Right atrium auricular region (tissue), 2 donors: ENCODE results near the gene SGCA. TPM values are rescaled to one million over a fixed set of nuclear protein-coding genes. Genes with fewer than 3 reads are reported as not detected.

Source experiments
- DNase-seq: peaks from one replicate; pipeline ENCODE4 v3.0.0-alpha.2; 2019; ENCODE audit warnings: low spot score
- H3K27ac ChIP-seq, 2 donors: fragments of 200-600 bp; sonication (generic); 1 replicate in 1 of 2; 2 replicates in 1 of 2; pipeline ENCODE4 v1.5.1; 2016 to 2019
- H3K27me3 ChIP-seq, 2 donors: fragments of 200-600 bp; sonication (generic); one replicate each; pipeline versions ENCODE4 v1.5.1 to v1.6.0; 2017 to 2019
- H3K36me3 ChIP-seq: fragments of 200-600 bp; sonication (generic); one replicate; pipeline ENCODE4 v1.5.1; 2016
- H3K4me1 ChIP-seq, 2 donors: fragments of 200-600 bp; sonication (generic); one replicate each; pipeline versions ENCODE4 v1.5.1 to v1.6.0; 2017 to 2019
- H3K4me3 ChIP-seq, 2 donors: fragments of 200-600 bp; sonication (generic); 1 replicate in 1 of 2; 2 replicates in 1 of 2; pipeline ENCODE4 v1.5.1; 2017 to 2019; ENCODE audit warnings: mild to moderate bottlenecking in 1 of 2, moderate library complexity in 1 of 2
- H3K9me3 ChIP-seq, 2 donors: fragments of 200-600 bp; sonication (generic); one replicate each; pipeline ENCODE4 v1.5.1; 2019
- CTCF ChIP-seq, 2 donors: fragments of 200-600 bp; sonication (generic); IDR thresholded peaks; one replicate each; pipeline ENCODE4 v1.5.1; 2019; ENCODE audit warnings: antibody characterized with exemption in 2 of 2
- total RNA-seq, 2 donors: library from RNA; depleted of rRNA; stranded (reverse); fragments of >200 nt; gene quantifications; one replicate each; pipeline ENCODE4 v1.1.0, GENCODE V29; 2016

The SGCA gene
- total RNA-seq, 2 donors from 2014 or later, result 120 to 207 TPM

DNA sequence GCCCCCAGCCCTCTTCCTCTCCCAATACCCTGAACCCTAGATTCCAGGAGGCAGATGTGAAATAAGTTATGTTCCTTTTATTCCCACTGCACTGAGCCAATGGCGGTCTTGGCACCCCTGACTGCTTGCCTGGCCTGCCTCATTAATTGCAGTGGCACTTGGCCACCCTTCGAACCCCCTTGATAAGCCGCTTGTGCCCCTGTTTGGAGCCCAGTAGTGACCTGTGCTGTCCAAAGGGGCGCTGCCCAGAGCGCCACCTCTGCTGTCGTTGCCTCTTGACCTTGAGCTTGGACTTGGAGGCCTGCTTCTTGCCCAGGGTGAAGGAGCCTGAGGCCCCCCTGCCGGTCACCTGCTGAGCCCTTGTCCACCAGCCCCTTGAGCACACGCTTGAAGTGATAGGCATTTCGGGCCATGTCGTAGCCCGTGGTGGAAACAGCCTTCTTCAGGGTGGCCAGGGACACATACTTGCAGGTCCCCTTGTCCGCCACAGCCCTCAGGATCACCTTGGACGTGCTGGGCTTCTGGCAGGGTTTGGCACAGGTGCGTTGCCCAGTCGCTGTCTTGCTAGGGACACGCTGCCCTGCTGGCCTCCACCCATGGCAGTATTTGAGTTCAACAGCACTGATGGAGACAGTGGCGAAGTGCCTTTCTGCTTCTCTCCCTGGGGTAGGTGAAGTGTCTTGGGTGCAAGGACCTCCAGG lies 5.7 kb downstream of the SGCA start:
- Histone ChIP-seq H3K27ac (peak overlapping the region; percentile 74 to 90), H3K36me3 (no peaks in the 10 kb centered on the region), H3K4me1 (peaks cover 0 to 61% of the 10 kb centered on the region in 2 donors), H3K4me3 (no peak overlapping the region), H3K9me3 (no peaks in the 10 kb centered on the region), H3K27me3 (no peaks in the 10 kb centered on the region)
- no peak for TF ChIP-seq CTCF (IDR thresholded peaks at IDR 0.05)
- DNase-seq, result no peak

DNA sequence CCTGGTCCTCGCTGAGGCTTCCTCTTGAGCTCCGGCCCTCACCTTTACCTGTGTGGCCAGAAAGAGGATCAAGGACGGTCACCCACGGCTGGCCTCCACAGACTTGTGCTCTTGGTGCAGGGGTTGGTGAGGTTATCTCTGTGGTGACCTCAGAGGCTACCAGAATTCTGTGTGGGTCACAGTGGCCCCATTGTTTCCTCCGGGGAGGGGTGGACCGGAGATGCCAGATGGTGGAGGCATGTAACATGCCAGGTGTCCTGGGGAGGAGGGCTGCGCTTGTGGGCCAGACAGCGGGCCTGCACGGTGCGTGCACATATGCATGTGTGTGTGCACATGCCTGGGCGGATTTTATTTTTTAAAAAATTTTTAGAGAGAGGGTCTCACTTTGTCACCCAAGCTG lies 6.3 kb downstream of the SGCA start:
- Histone ChIP-seq H3K9me3 (no peaks in the 10 kb centered on the region), H3K4me3 (no peak overlapping the region), H3K27me3 (no peaks in the 10 kb centered on the region), H3K4me1 (peaks cover 0 to 64% of the 10 kb centered on the region in 2 donors), H3K36me3 (no peaks in the 10 kb centered on the region), H3K27ac (peak overlapping the region; percentile 74 to 90)
- TF ChIP-seq CTCF (IDR thresholded peaks at IDR 0.05), result no peak
- no peak for DNase-seq

- Histone ChIP-seq H3K9me3 (no peaks in the 10 kb centered on the region), H3K4me1 (peaks cover 0 to 64% of the 10 kb centered on the region in 2 donors), H3K4me3 (no peak overlapping the region), H3K27me3 (no peaks in the 10 kb centered on the region), H3K36me3 (no peaks in the 10 kb centered on the region), H3K27ac (peak overlapping the region; percentile 82 to 84)
- no peak for DNase-seq
- no peak for TF ChIP-seq CTCF (IDR thresholded peaks at IDR 0.05)
These were observed 7.1 kb downstream of the SGCA start for GRCh38 chr17:50172936-50173334.

- no peak overlapping the region for H3K4me3 ChIP-seq
- H3K4me1 ChIP-seq, result peaks cover 0 to 69% of the 10 kb centered on the region in 2 donors
- H3K36me3 ChIP-seq, result no peaks in the 10 kb centered on the region
- TF ChIP-seq CTCF (IDR thresholded peaks at IDR 0.05), result no peak
- H3K27ac ChIP-seq, result peak overlapping the region; percentile 82 to 84
- H3K27me3 ChIP-seq, result no peaks in the 10 kb centered on the region
- H3K9me3 ChIP-seq, result no peaks in the 10 kb centered on the region
- no peak for DNase-seq
These were observed 7.6 kb downstream of the SGCA start for GRCh38 chr17:50173335-50173941.

GRCh38 chr17:50174444-50174843 lies 8.6 kb downstream of the SGCA start:
- H3K4me1 ChIP-seq, result peaks cover 0 to 65% of the 10 kb centered on the region in 2 donors
- no peak for TF ChIP-seq CTCF (IDR thresholded peaks at IDR 0.05)
- H3K36me3 ChIP-seq, result no peaks in the 10 kb centered on the region
- no peak for DNase-seq
- peak overlapping the region; percentile 82 to 84 for H3K27ac ChIP-seq
- no peaks in the 10 kb centered on the region for H3K9me3 ChIP-seq
- no peaks in the 10 kb centered on the region for H3K27me3 ChIP-seq
- no peak overlapping the region for H3K4me3 ChIP-seq
